HCT116 (cell line): ENCODE data around the gene DRAP1. TPM values are rescaled to one million over a fixed set of nuclear protein-coding genes. Genes with fewer than 3 reads are reported as not detected.

Source experiments
- ATAC-seq: fragments of 200-7000 bp; cut with Tn5 transposase; 2 replicates; pipeline ENCODE4 v1.9.1; 2020; ENCODE audit warnings: mild to moderate bottlenecking, moderate library complexity
- BruUV-seq: library from RNA; stranded (reverse); fragments of 400-500 nt; replicated peaks from 2 replicates; lab custom pipeline; 2021; lab: Mats Ljungman, UMichigan
- CTCF ChIA-PET: fragments of 300-600 bp; sonication (Branson Sonifier 250); formaldehyde crosslinking; loops from one replicate; lab custom pipeline; 2021; ENCODE audit warnings: antibody characterized with exemption; lab: Charles Lee
- POLR2A ChIA-PET: fragments of 300-600, 350-600 bp; sonication (Branson Sonifier 250); formaldehyde crosslinking; loops from one replicate; lab custom pipeline; 2021; ENCODE audit warnings: antibody characterized with exemption; lab: Charles Lee
- RAD21 ChIA-PET, 2 experiments: fragments of 300-600 bp; sonication (Branson Sonifier 250); formaldehyde crosslinking; loops; one replicate each; lab custom pipeline; 2023; ENCODE audit warnings: low total read pairs in 2 of 2; ENCODE audit not compliant: uncharacterized antibody in 2 of 2, unreplicated experiment in 2 of 2, low non-redundant PET in 1 of 2; lab: Charles Lee
- DNase-seq: peaks from one replicate; pipeline ENCODE4 v3.0.0-alpha.2; 2010; ENCODE audit warnings: low read depth, low spot score
- H2AFZ ChIP-seq: fragments of 200-600 bp; shearing (Covaris generic), sonication (generic); 2 replicates; pipeline ENCODE4 v1.6.1; 2017; ENCODE audit warnings: low read depth, mixed run types, mixed read lengths, antibody characterized with exemption, low read length; ENCODE audit not compliant: poor library complexity, severe bottlenecking
- H3K27ac ChIP-seq: 2 replicates; pipeline ENCODE4 v1.5.1; 2012; ENCODE audit warnings: low read depth, low read length
- H3K27me3 ChIP-seq: fragments of 200-600 bp; sonication (generic); 2 replicates; pipeline ENCODE4 v1.6.1; 2016; ENCODE audit warnings: mixed run types, low read length, mixed read lengths; ENCODE audit not compliant: insufficient read depth
- H3K36me3 ChIP-seq, 2 experiments: fragments of 200-500 bp in 1 of 2; fragments of 200-600 bp in 1 of 2; sonication (Bioruptor generic) in 1 of 2; sonication (generic) in 1 of 2; 2 replicates each; pipeline versions ENCODE4 v1.5.1 to v1.6.1; 2014 to 2016; ENCODE audit warnings: low read length in 2 of 2, inconsistent platforms in 1 of 2, mixed read lengths in 1 of 2, mixed run types in 1 of 2; ENCODE audit not compliant: insufficient read depth in 2 of 2, control insufficient read depth in 1 of 2
- H3K4me1 ChIP-seq, 2 experiments: fragments of 200-600 bp in 1 of 2; sonication (generic) in 1 of 2; 2 replicates each; pipeline versions ENCODE4 v1.5.1 to v1.6.1; 2012 to 2017; ENCODE audit warnings: low read length in 2 of 2, inconsistent platforms in 1 of 2, mild to moderate bottlenecking in 1 of 2, mixed read lengths in 1 of 2, mixed run types in 1 of 2, moderate library complexity in 1 of 2; ENCODE audit not compliant: insufficient read depth in 2 of 2, control insufficient read depth in 1 of 2
- H3K4me2 ChIP-seq: fragments of 200-600 bp; sonication (generic); 2 replicates; pipeline ENCODE4 v1.6.1; 2017; ENCODE audit warnings: mixed run types, low read length, mixed read lengths
- H3K4me3 ChIP-seq, 2 experiments: fragments of 200-600 bp in 1 of 2; sonication (generic) in 1 of 2; replicated peaks in 1 of 2; 2 replicates each; pipeline ENCODE4 v1.5.1; 2011 to 2016; ENCODE audit warnings: low read length in 2 of 2, control low read depth in 1 of 2, low read depth in 1 of 2, mild to moderate bottlenecking in 1 of 2, mixed read lengths in 1 of 2, mixed run types in 1 of 2
- H3K79me2 ChIP-seq: fragments of 200-600 bp; sonication (generic); 2 replicates; pipeline ENCODE4 v1.6.1; 2017; ENCODE audit warnings: mild to moderate bottlenecking, mixed run types, low read length, moderate library complexity, mixed read lengths; ENCODE audit not compliant: insufficient read depth
- H3K9ac ChIP-seq: fragments of 200-600 bp; sonication (generic); 2 replicates; pipeline ENCODE4 v1.6.1; 2016; ENCODE audit warnings: low read length, mixed read lengths
- H3K9me2 ChIP-seq: fragments of 200-600 bp; sonication (generic), shearing (Covaris generic); 2 replicates; pipeline ENCODE4 v1.6.1; 2017; ENCODE audit warnings: mixed run types, mild to moderate bottlenecking, moderate library complexity; ENCODE audit not compliant: insufficient read depth
- H3K9me3 ChIP-seq, 2 experiments: fragments of 200-500 bp in 1 of 2; fragments of 200-600 bp in 1 of 2; sonication (Bioruptor generic) in 1 of 2; sonication (generic) in 1 of 2; 2 replicates each; pipeline ENCODE4 v1.6.1; 2014 to 2017; ENCODE audit warnings: low read length in 2 of 2, mixed read lengths in 2 of 2, inconsistent platforms in 1 of 2, low read depth in 1 of 2, mild to moderate bottlenecking in 1 of 2, mixed run types in 1 of 2, moderate library complexity in 1 of 2; ENCODE audit not compliant: control insufficient read depth in 1 of 2, insufficient read depth in 1 of 2
- H4K20me1 ChIP-seq: fragments of 200-600 bp; sonication (generic), shearing (Covaris generic); 2 replicates; pipeline ENCODE4 v1.6.1; 2017; ENCODE audit warnings: mixed run types, mild to moderate bottlenecking, moderate library complexity; ENCODE audit not compliant: insufficient read depth
- EZH2 ChIP-seq: fragments of 200-600 bp; sonication (generic); IDR thresholded peaks from 2 replicates; pipeline ENCODE4 v1.6.1; 2017; ENCODE audit warnings: antibody characterized with exemption, mixed run types
- YY1 ChIP-seq: IDR thresholded peaks from 2 replicates; pipeline ENCODE4 v1.6.1; 2011; ENCODE audit warnings: low read length, low read depth, moderate library complexity, mild to moderate bottlenecking; ENCODE audit not compliant: insufficient replicate concordance; ENCODE audit errors: extremely low read depth
- ZBTB33 ChIP-seq: IDR thresholded peaks from 2 replicates; pipeline ENCODE4 v1.6.1; 2011; ENCODE audit warnings: mild to moderate bottlenecking, low read length, moderate library complexity; ENCODE audit not compliant: insufficient replicate concordance; ENCODE audit errors: extremely low read depth
- intact Hi-C: fragments of 100-400 bp; cut with micrococcal nuclease; formaldehyde crosslinking; loops from 2 replicates; pipeline ENCODE4 v1.10.0; 2022
- total RNA-seq: library from RNA; stranded (reverse); gene quantifications from one replicate; pipeline ENCODE4 v1.2.1, GENCODE V29; 2021; ENCODE audit not compliant: unreplicated experiment

Gene DRAP1
- total RNA-seq, 1 experiment from 2014 or later: 158 TPM

GRCh38 chr11:65880844-65881421 is 38.3 kb upstream of the DRAP1 start:
- TF ChIP-seq EZH2 (no peak), YY1 (no peak), ZBTB33 (no peak)
- Histone ChIP-seq H3K4me3 (no peak overlapping the region), H3K4me1 (peaks cover 2 to 11% of the 10 kb centered on the region in 2 experiments; a peak in 3 of 4 replicates), H3K9me2 (no peaks in the 10 kb centered on the region), H3K4me2 (no peak overlapping the region), H3K79me2 (peaks cover 22% of the 10 kb centered on the region; the same call in 1 of the 2 replicates), H3K27me3 (no peaks in the 10 kb centered on the region), H3K9me3 (no peaks in the 10 kb centered on the region), H2AFZ (no peak overlapping the region), H4K20me1 (no peaks in the 10 kb centered on the region), H3K27ac (no peak overlapping the region), H3K9ac (no peak overlapping the region), H3K36me3 (peaks cover 5 to 36% of the 10 kb centered on the region in 2 experiments)
- ATAC-seq: no peak
- no peak for DNase-seq
- ChIA-PET CTCF (no interaction called here), POLR2A (no interaction called here), RAD21 (no interaction called here)
- intact Hi-C loops: no loop called here
- no TSS peak for BruUV-seq
